ENCODE measurements around the gene FOXRED1.
A peak's percentile ranks its signal among the peaks of the same experiment; 100 is the strongest.
"Not testable (repeated sequence)": the region's sequence is repeated elsewhere in the genome, so short reads cannot be mapped to it uniquely, and the experiment has no call there.

Gene FOXRED1

DNA sequence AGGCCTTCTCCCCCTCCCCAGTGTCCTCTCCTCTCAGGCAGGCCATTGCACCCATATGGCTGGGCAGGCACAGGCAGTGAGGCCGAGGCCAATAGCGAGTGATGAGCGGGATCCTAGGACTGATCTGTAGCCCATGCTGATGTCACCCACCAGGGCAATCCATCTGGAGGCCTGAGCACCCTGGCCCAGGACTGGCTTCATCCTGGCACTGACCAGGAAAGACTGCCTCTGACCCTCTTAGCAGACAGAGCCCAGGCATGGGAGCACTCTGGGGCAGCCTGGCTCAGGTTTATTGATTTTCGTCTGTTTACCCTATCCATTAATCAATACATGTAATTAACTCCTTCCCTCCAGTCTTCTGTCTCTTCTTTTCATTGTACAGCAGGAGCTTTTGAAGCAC lies 8.8 kb downstream of the FOXRED1 start:
- no peak for DNase-seq

DNA sequence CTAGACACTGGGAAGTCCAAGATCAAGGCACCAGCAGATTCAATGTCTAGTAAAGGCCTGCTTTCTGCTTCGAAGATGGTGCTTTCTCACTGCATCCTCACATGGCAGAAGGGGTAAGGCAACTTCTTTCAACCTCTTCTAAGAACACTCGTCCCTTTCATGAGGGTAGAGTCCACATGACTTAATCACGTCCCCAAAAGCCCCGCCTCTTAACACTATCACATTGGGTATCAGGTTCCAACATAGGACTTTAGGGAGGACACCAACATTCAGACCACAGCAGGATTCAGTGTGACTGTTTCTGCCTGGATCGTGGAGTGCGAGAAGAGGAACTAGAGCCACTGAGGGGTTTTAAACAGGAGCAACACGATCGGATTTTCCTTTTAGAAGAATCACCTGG lies 10.2 kb downstream of the FOXRED1 start:
- no peak for DNase-seq

DNA sequence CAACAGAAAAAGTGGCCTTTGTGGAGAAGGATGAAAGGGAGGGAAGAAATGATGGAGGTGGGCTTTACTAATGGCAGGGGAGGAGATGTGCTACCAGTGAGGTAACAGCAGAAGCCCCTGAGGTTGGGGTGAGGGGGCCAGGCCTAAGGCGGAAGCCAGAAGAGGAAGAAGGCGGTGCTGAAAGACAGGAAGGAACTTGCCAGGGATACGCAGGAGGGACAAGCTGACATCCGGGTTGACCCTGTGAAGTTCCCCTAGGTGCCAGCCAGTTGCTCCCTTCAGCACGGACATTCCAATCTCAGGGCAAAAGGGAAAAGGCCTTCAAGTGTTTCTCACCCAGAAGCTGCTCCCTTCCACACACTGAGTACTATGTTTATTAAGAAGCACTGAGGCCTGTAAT lies 11.6 kb downstream of the FOXRED1 start:
- DNase-seq, result no peak

DNA sequence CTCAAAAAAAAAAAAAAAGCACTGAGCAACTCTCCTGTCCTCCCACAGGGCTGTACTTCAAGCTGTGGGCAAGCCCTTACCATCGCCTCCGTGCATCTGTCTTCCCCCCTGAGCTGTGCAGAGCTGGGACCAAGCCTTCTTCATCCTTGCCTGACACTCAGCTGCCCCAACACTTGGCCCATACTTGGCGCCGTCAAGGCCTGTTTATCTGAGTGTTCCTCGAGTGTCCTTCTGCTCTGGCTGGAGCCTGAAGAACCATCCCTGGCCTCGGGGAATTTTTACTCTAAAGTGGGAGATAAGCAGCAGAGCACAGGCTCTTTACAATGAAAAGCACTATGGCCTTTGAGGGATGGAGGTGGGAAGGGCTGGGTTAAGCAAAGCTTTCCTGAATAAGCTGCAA lies 12.3 kb downstream of the FOXRED1 start:
- DNase-seq, result peak; percentile 99

DNA sequence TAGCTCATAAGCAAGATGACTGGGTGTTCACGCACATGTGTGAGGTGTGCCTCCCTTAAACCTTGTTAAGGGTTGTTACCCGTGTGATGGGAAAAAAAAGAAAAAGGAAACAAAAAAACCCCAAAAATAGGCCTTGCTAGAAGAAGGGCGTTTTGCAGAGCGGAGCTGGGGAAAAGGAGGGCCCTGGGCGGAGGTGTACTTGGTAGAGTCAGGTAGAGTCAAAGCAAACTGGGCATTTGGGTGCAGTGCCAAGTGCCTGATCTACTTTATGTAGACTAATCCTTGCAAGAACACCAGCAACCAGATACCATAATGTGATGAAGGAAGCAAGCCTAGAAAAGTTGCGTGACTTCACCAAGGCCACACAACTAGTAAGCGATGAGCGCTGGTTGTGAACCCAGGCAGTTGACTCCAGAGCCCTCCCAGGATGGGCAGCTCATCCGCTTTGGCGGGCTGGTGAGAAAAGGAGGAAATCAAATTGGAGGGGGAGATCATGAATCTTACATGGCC lies 12.8 kb downstream of the FOXRED1 start:
- no peak for DNase-seq

DNA sequence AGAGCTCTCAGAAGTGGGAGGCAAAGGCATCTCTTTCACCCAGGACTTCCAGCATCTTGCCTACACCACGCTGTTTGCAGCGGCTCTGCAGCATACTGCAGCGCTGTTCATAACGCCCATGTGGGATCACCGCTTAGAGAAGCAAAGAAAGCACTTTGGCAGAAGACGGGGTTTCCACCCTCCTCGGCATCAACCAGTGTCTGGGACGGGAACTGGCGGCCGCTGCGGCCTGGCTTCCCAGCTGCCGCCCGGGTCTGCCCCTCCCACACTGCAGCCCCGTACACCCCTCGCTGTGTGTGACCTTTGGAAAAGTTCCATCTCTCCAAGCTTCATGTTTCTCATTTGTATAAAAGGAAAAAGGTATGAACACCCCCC lies 13.4 kb downstream of the FOXRED1 start:
- DNase-seq, result peak; percentile 73

DNA sequence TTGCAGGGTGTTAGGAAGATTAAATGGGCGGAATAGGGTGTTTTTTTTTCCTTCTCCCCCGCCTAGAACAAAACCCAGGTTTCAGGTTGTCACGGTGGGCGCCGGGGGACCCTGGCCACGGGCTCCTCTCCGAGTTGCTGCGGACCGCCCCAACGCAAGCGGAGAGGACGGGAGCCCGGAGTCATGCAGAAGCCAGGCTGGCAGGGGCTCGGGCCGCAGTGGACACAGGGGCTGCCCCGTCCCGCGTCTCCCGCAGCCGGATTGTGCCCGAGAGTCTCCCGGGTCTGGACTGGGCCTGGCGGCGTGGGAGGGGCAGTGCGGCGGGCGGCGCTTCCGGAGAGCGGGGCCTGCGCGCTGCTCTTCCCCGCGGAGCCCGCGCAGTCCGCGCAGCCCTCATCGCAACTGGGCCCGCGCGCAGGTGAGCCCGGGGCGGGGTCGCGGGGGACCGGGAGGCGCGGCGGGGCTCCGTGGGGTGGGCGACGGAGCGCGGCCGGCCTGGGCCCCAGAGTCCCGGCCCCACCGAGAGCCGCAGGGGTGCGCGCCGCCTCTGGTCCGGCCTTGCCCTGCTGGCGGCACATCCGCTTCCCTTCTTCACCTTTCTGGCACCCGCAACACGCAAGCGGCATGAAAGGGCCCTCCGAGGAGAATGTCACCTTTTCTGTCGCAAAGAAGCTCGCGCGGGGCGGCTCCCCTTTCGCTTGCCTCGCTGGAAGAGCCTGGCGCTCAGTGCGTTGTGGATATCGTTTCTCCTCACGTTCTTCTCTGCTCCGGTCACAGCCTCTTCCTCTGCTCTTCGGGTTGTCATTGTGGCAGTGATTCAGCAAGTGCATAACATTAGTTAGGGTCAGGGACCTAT lies 14.0 kb downstream of the FOXRED1 start, which contains the start of gene TIRAP:
Gene TIRAP (plus strand): TSS at position 358 of the 856 bp plus-strand sequence. CDS start 7,802 bp downstream, outside the sequence.
- DNase-seq, result peak; percentile 38

DNA sequence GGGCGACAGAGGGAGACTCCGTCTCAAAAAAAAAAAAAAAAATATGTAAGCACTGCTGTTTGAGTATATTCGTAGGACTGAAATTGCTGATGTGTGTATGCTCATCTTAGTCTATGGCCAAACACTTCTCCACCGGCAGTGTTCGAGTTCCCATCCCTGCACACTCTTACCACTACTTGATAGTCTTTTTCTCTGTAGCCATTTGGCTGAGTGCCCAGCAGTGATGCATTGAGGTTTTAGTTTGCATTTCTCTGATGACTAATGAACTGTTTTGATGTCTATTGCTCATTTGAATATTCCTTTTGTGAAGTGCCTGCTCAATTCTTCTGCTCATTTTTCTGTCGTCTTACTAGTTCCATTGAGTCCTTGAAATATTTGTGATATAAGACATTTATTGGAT lies 15.9 kb downstream of the FOXRED1 start:
- DNase-seq, result peak; percentile 83

DNA sequence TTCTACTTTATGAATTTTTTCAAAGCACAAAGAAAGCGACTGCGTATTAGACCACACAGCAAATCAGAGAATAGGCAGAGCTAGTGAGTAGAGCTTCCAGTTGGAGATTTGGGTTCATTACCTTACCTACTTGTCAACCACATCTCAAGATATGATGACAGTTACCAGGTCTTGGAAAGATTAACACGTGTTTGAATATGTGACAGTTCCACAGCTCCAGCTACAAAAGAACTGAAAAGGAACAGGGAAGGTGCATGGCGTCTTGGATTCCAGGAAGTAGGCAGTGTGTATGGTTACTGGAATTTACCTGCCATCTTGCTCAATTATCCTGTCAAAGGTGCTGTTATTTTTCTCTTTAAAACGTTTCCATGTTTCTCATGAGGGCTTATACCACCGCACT lies 19.3 kb downstream of the FOXRED1 start:
- no peak for DNase-seq

DNA sequence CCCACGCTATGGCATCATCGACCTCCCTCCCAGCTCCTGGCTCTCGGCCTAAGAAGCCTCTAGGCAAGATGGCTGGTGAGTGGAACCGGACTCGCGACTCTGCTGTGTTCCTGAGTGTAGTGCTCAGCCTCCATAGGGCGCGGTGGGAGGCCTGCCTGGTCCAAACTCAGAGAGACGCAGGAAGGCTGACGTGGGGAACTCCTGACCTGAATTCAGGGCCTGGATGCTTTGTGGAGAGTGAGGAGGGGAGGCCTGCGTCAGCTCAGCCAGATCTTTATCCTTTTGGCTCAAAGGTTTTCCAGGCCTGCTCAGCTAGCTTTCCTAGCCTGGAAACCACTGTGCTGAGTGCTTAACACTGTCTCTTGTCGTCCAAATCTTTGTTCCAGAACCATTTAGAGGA lies 21.9 kb downstream of the FOXRED1 start:
- DNase-seq, result no peak

DNA sequence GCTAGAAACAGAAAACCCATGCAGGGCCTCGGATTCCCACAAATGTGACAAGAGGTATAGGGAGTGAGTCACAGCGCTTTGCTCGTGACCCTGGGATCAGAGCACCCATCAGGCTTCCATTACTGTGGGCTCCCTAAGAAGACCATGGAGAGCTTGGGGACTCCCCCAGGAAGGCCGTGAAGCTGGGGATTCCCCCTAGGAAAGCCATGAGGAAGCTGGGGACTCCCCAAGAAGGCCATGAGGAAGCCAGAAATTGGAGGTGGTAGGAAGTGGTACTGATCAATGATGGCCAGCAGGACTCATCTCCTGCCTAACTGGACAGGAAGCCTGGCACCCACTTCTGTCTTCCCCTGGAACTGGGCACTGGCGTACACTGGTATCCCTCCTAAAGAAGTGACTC lies 24.8 kb downstream of the FOXRED1 start:
- DNase-seq, result no peak

DNA sequence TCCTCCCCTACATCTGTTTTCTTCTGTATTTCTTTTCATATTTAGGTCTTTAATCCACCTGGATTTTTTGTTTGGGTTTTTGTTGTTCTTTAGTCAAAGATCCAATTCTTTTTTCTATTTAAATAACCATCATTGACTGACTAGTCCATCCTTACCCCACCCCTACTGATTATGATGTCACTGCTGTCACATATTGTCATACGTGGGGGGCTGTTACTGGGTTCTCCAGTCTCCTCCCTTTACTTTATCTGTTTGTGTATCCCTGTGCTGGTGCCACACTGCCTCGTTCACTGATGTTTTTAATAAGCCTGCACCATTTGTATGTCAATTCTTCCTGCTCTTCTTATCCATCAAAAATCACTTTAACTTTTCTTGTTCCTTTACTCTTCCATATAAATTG lies 28.1 kb downstream of the FOXRED1 start:
- DNase-seq, result no peak

DNA sequence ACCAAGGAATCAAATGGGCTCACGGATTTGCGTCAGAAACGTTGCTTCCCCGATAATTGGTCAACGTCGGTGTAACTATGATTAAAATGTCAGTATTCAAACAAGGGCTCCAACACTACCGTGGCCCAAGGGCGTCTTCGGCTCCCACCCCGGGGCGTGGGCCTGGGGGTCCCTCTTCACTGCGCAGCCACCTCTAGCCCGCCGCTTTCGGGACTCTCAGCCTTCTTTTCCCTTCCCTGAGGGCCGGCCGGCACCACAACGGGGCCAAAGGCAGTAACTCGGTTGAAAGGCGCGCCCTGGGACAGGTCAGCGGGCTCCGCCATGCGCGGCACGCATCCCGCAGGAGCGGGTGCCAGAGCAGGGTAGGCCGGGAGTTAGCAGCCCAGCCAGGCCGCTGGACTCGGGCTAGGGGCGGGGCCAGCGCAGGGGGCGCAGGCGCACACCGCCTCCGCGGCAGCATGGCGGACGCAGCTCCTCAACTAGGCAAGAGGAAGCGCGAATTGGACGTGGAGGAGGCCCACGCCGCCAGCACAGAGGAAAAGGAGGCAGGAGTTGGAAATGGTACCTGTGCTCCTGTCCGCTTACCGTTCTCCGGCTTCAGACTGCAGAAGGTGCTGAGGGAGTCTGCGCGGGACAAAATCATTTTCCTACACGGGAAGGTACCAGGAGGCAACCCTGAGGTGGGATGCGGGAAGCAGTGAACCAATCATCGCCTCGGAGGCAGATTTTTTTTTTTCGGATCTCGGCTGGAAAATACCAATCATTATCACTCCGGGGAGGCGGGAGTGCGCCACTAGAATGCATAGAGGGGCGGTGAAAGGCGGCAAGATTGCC lies 34.9 kb downstream of the FOXRED1 start, which contains the start of gene DCPS:
Gene DCPS (plus strand): TSS at position 438 of the 834 bp plus-strand sequence. CDS start 21 bp downstream, at position 459.
- peak; percentile 94 for DNase-seq

DNA sequence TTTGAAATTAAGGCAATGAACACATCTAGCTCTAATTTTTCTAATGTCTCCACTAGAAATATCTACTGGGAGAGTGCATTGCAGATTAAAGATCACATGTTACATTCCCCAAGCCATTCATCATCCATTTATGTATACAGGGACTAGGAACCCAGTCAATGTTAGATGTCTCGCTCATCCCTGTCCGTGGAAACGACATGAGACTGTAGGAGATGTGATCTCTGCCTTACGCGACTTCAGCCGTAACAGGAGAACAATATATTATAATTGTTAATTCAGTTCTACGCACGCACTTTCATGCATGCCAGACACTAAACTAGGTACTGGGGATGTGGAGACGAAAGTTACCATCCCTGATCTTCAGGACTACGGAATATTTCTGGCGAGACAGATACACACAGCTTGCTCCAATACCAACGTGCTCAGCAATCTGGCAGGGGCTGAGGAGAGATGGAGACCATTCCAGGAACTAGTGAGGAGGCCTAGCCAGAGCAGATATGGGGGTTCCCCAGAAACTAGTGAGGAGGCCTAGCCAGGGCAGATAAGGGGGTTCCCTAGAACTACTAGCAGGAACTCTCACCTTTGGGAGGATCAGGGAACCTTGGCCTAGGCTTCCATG lies 35.6 kb downstream of the FOXRED1 start:
- peak; percentile 47 for DNase-seq

DNA sequence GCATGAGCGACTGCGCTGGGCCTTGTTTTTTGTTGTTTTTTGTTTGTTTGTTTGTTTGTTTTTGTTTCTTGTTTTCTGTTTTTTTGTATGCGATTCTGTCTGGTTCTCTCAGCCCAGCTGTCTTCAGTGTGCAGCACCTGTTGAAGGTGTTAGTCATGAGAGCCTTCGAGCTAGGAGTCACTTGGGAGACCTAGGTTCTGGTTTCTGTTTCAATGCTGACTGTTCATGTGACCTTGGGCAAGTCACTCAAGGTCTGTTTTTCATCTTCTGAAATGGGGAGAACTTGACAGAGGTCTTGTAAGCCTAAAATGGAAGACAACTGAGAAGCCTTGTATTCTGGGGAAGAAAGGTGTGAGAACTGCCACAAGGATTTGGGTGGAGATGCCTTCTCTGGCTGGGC lies 36.7 kb downstream of the FOXRED1 start:
- DNase-seq, result no peak

DNA sequence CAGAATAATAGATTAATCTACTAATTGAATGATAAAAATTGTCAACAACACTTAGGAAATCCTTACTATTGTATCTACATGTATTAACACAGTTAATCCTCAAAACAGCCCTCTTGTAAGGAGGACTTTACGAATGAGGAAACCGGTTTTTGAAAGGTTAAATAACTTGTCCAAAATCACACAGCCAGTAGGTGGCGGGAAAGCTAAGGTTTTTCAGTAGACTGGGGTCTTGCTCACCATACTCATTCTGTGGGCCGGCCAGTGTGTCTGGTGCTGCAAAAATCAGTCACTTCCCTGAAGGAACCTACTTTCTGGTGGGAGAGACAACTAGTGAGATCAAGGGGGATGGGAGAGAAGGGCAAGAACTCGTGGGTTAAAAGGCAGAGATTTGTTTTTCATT lies 38.8 kb downstream of the FOXRED1 start:
- no peak for DNase-seq

DNA sequence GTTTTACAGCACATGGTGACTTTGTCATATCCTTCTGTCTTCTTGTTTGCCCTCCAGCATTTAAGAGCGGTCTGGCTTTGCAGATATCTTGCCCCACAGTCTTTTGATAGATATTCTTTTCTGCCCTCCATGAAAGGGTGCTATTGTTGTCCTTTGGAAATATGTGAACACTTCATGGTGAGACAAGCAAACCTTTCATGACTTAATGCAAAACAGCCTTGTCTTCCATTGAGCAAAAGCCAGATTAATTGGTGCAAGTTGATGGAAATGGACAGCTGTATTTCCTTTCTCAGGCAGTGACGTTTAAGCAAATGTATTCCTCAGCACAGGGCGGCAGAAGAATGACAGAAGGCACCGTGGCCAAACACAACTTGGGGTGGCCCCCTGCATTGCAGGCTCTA lies 39.3 kb downstream of the FOXRED1 start:
- no peak for DNase-seq

DNA sequence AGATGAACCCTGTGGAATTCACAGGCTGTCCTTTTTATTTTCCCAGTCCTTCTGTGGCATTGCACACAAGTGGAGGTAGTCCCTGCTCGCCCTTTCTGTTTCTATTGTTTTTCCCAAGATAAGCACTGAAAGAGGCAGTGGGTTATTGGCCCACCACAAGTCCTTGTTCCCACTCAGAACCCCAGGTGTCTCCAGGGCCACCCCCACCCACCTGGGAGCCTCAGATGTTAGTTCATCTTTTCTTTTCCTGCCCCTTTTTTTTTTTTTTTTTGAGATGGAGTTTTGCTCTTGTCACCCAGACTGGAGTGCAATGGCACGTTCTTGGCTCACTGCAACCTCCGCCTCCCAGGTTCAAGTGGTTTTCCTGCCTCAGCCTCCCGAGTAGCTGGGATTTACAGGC lies 39.8 kb downstream of the FOXRED1 start:
- not testable (repeated sequence) for DNase-seq

DNA sequence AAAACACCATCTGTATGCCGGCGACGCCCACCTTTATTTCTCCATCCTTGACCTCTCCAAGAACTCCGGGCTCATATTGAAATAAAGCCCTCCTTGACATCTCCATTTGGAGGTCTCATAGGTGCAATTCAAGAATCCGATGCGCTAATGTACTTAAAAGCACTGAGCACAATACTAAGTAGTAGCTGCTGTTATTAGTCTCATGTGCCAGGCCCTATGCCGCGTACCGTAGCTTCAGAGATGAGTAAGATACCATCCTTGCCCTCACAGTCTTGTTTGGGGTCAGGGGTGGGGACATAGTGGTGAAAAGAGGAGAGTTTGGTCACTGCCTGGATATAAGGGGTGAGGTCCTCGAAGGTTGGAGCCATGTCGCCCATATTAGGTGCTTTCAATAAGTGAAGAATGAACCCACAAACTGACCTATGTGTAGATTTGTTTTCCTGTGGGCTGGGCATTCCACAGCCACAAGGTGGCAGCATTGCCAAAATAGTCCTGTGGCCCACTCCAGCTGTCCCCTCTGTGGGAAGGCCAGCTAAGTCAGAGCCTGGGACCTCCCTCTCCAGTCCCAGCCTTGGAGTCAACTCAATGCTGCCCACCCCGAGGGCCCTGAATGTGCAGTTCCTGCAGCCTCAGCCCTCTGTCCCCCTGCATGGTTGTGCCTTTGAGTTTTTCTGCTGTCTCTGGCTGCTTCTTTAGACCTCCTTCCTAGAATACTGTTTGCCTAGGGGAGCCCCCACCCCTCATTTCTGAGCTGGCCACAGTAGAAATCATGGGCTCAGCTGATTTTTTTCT lies 41.4 kb downstream of the FOXRED1 start:
- peak; percentile 38 for DNase-seq

DNA sequence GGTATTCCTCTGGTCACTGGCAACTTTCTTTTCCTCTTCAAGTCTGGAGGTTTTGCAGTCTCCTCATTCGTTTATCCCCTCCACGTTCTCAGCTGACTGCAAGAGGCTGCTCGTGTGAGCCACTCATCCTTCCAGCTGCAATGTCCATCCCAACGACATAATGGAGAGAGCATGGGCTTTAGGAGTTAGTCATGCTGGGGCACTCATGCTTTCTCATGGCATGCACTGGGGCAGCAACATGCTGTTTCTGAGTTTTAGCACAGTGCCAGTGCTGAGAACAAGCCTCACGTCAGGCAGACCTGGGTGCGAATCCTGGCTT lies 42.0 kb downstream of the FOXRED1 start:
- no peak for DNase-seq

DNA sequence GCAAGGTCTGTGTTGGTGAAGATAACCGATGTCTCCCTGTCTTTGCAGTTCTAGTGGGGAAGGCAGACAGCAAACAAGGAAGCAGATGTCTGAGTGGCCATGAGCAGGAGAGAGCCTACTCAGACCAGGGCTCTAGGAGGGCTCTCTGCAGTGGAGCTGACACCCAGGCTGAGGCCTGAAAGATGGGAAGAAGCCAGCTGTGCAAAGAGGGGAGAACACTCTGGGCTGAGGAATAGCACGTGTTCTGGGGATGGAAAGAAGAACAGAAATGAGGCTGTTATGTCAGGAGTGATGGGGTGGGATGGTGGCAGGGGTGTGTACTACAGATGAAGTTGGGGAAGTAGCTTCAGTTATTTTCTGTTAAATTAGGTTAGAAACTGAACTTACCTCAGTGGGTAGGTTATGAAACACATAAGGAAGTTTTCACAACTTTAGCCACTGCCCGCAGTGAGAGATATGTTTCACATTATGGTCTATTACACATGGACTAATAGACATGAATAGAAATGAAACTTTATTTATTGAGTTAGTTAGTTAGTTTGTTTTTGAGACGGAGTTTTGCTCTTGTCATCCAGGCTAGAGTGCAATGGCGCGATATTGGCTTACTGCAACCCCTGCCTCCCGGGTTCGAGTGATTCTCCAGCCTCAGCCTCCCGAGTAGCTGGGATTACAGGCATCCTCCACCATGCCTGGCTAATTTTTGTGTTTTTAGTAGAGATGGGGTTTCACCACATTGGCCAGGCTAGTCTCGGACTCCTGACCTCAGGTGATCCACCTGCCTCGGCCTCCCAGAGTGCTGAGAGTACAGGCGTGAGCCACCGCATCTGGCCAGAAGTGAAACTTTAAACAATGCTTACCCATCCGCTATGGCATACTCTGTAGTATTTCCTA lies 42.7 kb downstream of the FOXRED1 start:
- no peak for DNase-seq

DNA sequence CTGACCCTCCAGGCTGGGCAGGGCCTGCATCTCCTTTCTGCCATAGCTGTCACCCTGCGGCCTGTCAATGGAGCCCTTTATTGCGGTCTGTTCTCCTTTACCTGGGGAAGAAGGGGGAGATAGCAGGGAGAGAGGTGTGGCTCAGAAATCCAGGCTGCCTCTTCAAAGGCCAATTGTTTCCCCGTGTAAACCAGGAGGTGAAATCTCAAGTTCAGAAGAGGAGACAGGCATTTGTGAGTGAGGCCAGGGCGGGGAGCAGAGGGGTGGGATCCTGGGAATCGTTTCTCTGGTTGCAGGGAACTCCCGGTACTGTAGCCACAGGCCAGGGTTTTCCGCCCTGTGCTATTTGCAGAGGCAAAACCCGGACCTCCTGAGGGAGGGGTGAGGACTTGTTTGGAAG lies 44.0 kb downstream of the FOXRED1 start:
- DNase-seq, result no peak

Measured in DMS79 (cell line).